Measurements from ENCODE around the gene MSLN. TPM values are rescaled to one million over a fixed set of nuclear protein-coding genes. Genes with fewer than 3 reads are reported as not detected.

Gene MSLN
- total RNA-seq, 2 experiments from 2014 or later, result not detected

DNA sequence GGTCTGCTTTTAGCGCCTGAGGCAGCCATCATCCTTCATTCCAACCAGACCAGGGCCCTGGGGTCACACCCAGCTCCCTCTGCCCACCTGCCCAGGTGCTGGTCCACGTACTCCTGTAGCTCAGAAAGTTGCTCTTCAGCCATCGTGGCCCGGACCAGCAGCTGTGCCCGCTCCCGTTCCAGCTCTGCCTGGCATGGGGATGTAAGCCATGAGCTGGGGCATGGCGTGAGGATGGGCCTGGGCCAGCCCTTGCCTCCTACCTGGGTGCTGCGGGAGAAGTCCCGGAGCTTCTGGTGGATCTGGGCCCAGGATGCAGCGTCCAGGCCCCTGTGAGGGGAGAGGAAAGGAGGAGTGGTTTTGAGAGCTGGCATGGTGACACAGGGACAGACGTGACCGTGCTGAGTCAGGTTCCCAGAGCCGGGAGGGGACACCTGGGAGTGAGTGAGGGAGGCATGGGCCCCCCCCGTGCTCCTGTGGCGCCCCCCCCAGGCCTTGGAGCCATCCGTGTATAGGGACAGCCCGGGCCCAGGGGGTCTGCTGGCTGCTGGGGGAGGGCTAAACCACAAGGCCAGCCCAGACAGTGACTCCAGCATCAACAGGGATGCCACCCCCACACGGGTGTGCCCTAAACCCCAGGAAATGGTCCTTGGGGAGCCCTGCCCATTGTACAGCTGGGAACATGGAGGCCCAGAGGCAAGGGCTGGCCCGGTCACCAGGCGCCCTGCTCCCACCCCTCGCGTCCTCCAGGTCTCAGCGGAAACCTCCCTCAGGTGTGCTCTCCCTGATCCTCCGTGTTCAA lies 37.5 kb upstream of the MSLN start:
- Mint-ChIP-seq H3K9me3 (no peaks in the 10 kb centered on the region), H3K27ac (no peak overlapping the region), H3K36me3 (ENCODE audit: low read depth) (no peaks in the 10 kb centered on the region), H3K4me3 (peak overlapping the region; percentile 64), H3K27me3 (no peaks in the 10 kb centered on the region), H3K4me1 (ENCODE audit: low read depth) (peaks cover 22% of the 10 kb centered on the region)
- TF ChIP-seq, protein P1, sequence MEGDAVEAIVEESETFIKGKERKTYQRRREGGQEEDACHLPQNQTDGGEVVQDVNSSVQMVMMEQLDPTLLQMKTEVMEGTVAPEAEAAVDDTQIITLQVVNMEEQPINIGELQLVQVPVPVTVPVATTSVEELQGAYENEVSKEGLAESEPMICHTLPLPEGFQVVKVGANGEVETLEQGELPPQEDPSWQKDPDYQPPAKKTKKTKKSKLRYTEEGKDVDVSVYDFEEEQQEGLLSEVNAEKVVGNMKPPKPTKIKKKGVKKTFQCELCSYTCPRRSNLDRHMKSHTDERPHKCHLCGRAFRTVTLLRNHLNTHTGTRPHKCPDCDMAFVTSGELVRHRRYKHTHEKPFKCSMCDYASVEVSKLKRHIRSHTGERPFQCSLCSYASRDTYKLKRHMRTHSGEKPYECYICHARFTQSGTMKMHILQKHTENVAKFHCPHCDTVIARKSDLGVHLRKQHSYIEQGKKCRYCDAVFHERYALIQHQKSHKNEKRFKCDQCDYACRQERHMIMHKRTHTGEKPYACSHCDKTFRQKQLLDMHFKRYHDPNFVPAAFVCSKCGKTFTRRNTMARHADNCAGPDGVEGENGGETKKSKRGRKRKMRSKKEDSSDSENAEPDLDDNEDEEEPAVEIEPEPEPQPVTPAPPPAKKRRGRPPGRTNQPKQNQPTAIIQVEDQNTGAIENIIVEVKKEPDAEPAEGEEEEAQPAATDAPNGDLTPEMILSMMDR (IDR thresholded peaks at IDR 0.05), result no peak
- intact Hi-C loops (cut with micrococcal nuclease), result no loop called here
- ChIA-PET POLR2A (interaction anchor here (0.7 to 8.1 kb wide), 6 partner anchors 11 to 81 kb away, joined by 3 to 84 read pairs (median 3); partner anchors contain the start of gene CIAO3), CTCF (interaction anchor here (1.3 to 19.6 kb wide), 5 partner anchors 10 to 19 kb away, joined by 3 to 207 read pairs (median 15); partner anchors contain the start of genes CIAO3 and METRN)
- ATAC-seq (no peak), DNase-seq (no peak)

GRCh38 chr16:723695-724094 lies 36.8 kb upstream of the MSLN start:
- POLR2A ChIA-PET, result interaction anchor here (0.8 to 8.1 kb wide), 6 partner anchors 11 to 40 kb away, joined by 3 to 84 read pairs (median 3); partner anchors contain the start of genes CIAO3 and JMJD8

DNA sequence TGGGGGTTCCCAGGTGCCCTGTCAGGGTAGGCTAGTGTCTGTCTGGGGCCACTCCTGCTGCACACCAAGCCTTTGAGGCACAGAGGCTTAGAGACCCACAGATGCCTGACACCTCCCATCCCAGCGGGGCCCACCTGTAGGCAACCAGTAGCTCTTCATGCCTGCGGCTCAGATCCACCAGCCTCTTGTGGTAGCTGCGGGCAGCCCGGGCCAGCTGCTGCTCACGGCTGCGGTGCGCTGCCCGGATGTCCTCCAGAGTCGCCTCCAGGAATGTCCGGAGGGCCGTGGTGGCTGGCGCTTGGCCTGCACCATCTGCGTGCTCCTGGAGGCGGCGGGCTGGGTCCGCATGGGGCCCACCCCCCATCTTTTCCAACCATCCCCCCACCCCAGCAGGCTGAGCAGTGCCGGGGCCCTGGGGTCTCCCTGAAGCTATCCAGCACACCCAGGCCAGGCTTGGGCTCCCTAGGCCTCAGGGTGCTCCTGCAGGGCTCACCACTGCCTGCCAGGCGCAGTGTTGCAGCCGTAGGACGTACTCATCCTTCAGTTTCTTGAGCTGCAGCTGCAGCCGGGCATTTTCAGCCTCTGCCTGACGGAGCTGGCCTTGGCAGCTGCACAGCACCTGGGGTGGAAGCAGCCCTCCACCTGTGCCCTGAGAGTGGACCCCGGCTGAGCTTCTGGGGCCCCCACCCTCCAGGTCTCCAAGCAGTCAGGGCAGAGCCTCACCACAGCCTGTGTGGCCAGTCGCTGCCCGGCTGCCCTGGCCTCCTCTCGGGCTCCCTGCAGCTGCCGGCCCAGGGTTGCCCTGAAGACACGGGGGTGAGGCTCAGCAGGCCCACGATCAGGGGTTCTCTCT lies 36.1 kb upstream of the MSLN start:
- H3K4me3 Mint-ChIP-seq, result no peak overlapping the region
- no peak overlapping the region for H3K27ac Mint-ChIP-seq
- ChIA-PET POLR2A (interaction anchor here (0.6 to 8.1 kb wide), 9 partner anchors 9 to 87 kb away, joined by 3 to 84 read pairs (median 4); partner anchors contain the start of genes CIAO3, JMJD8 and METRN), CTCF (interaction anchor here (0.7 to 19.6 kb wide), 4 partner anchors 12 to 61 kb away, joined by 3 to 207 read pairs (median 8); partner anchors contain the start of genes CIAO3 and METRN)
- H3K27me3 Mint-ChIP-seq, result no peaks in the 10 kb centered on the region
- no peak for ATAC-seq
- intact Hi-C loops (cut with micrococcal nuclease), result no loop called here
- H3K4me1 Mint-ChIP-seq (ENCODE audit: low read depth), result peaks cover 12% of the 10 kb centered on the region
- H3K9me3 Mint-ChIP-seq, result no peaks in the 10 kb centered on the region
- TF ChIP-seq, protein P1 (IDR thresholded peaks at IDR 0.05), result no peak
- no peaks in the 10 kb centered on the region for H3K36me3 Mint-ChIP-seq (ENCODE audit: low read depth)
- DNase-seq, result peak; percentile 35

More at GRCh38 chr16:723695-724094, 36.8 kb upstream of the MSLN start:
- CTCF ChIA-PET, result interaction anchor here (2.6 to 19.6 kb wide), 4 partner anchors 9 to 62 kb away, joined by 6 to 207 read pairs (median 12); partner anchors contain the start of genes CIAO3 and METRN
- H3K27me3 Mint-ChIP-seq, result no peaks in the 10 kb centered on the region
- H3K4me3 Mint-ChIP-seq, result no peak overlapping the region
- H3K36me3 Mint-ChIP-seq (ENCODE audit: low read depth), result no peaks in the 10 kb centered on the region
- H3K4me1 Mint-ChIP-seq (ENCODE audit: low read depth), result peaks cover 19% of the 10 kb centered on the region
- intact Hi-C loops (cut with micrococcal nuclease), result no loop called here
- DNase-seq (no peak), ATAC-seq (no peak)
- H3K9me3 Mint-ChIP-seq, result no peaks in the 10 kb centered on the region
- H3K27ac Mint-ChIP-seq, result no peak overlapping the region
- TF ChIP-seq, protein P1 (IDR thresholded peaks at IDR 0.05), result no peak

- intact Hi-C loops (cut with micrococcal nuclease), result no loop called here
- no peak overlapping the region for H3K27ac Mint-ChIP-seq
- CTCF ChIA-PET, result interaction anchor here (0.7 to 19.6 kb wide), 4 partner anchors 13 to 61 kb away, joined by 3 to 207 read pairs (median 8); partner anchors contain the start of genes CIAO3 and METRN
- DNase-seq, result no peak
- no peaks in the 10 kb centered on the region for H3K27me3 Mint-ChIP-seq
- H3K4me1 Mint-ChIP-seq (ENCODE audit: low read depth), result peaks cover 8% of the 10 kb centered on the region
- POLR2A ChIA-PET, result interaction anchor here (0.6 to 8.1 kb wide), 6 partner anchors 10 to 86 kb away, joined by 3 to 84 read pairs (median 7); partner anchors contain the start of genes CIAO3 and METRN
- no peaks in the 10 kb centered on the region for H3K9me3 Mint-ChIP-seq
- TF ChIP-seq, protein P1 (IDR thresholded peaks at IDR 0.05), result no peak
- H3K4me3 Mint-ChIP-seq, result no peak overlapping the region
- ATAC-seq, result no peak
- no peaks in the 10 kb centered on the region for H3K36me3 Mint-ChIP-seq (ENCODE audit: low read depth)
Measured at GRCh38 chr16:725041-725376, 35.5 kb upstream of the MSLN start.
